KBM-7 (cell line): ENCODE data around the gene VWA5A.
"Not testable (repeated sequence)": the region's sequence is repeated elsewhere in the genome, so short reads cannot be mapped to it uniquely, and the experiment has no call there.

Source experiments
- DNase-seq: peaks from one replicate; pipeline ENCODE4 v3.0.0-alpha.2; 2015
- in situ Hi-C: fragments of 300-500 bp; cut with MboI; formaldehyde crosslinking; loops from 2 replicates; pipeline ENCODE4 v1.14.3; 2020; ENCODE audit warnings: low sequenced_read_pairs, low pct_unique_long_range_greater_than_20kb, mixed read lengths

VWA5A gene

DNA sequence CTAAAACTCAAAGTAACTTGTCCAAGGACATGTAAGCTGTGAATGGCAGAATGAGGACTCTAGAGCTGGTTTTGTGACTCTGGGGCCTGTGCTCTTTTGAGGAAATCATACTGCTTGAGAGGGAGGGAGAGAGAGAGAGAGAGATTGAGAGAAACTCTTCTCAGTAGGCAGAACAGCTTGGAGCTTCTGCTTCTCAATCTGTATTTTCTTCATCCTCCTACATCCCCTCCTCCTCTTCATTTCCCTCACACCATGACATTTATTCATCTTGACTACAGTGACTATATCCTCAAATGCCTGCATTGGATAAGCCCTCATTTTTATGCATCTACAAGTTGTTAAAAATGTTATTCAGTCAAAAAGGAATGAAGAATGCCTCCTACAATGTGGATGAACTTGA, 44.2 kb downstream of the VWA5A start:
- no peak for DNase-seq
- in situ Hi-C loops: no loop called here

DNA sequence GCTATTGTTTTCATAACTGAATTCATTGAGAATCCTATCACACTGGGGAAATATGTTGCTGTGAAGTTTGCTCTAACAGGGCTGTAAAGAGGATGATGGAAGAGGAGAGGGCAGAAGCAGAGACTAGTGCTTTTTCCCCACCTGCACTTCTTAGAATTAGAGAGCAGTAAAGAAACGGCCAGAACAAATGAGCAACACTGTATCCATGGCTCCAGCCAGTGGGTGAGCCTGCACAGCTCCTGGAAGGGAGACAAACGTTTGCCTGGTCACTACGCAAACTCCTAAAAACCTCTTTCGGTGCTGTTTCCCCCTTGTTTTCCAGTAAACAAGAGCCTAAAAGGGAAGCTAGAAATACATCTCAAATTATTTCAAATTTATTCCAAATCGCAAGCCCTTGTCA, 45.7 kb downstream of the VWA5A start:
- DNase-seq: no peak
- in situ Hi-C loops: no loop called here

DNA sequence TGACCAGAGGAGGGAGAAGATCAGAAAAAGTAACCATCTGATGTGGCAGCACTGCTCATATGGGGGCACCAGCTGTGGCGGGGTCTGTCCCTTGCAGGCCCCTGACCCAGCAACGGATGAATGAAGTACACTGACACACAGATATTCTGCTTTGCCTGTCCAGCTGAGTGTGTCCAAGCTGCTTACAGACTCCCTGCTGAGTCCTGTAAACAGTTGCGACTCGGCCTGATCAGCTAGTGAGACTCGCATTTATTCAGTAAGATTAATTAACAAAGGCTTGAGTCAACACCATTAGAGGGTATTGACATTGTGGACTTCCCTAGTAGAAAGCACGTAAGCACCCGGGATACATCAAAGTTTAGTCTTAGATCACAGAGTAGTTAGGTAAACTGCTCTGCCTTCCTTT, 52.6 kb downstream of the VWA5A start:
- in situ Hi-C loops: no loop called here

DNA sequence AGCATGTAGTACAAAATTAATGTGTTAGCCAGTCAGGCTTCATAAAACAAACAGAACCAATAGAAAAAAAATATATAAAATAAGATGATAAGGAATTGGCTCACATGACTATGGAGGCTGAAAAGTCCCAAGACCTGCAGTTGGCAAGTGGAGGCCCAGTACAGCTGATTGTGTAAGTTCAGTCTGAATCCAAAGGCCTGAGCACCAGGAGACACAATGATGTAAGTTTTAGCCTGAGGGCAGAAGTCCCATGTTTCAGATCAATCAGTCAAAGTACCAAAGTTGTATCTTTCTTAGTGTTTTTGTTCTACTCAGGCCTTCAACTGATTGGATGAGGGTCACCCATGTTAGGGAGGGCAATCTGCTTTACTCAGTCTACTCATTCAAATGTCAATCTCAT, 53.5 kb downstream of the VWA5A start:
- no peak for DNase-seq
- in situ Hi-C loops: no loop called here

More for the DNA sequence above, 52.6 kb downstream of the VWA5A start:
- DNase-seq: no peak

DNA sequence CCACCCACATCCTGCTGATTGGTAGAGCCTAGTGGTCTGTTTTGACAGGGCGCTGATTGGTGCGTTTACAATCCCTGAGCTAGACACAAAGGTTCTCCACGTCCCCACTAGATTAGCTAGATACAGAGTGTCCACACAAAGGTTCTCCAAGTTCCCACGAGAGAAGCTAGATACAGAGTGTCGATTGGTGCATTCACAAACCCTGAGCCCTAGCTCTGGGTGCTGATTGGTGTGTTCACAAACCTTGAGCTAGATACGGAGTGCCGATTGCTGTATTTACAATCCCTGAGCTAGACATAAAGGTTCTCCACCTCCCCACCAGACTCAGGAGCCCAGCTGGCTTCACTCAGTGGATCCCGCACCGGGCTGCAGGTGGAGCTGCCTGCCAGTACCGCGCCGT, 55.1 kb downstream of the VWA5A start:
- in situ Hi-C loops, DNase-seq: not testable (repeated sequence)

DNA sequence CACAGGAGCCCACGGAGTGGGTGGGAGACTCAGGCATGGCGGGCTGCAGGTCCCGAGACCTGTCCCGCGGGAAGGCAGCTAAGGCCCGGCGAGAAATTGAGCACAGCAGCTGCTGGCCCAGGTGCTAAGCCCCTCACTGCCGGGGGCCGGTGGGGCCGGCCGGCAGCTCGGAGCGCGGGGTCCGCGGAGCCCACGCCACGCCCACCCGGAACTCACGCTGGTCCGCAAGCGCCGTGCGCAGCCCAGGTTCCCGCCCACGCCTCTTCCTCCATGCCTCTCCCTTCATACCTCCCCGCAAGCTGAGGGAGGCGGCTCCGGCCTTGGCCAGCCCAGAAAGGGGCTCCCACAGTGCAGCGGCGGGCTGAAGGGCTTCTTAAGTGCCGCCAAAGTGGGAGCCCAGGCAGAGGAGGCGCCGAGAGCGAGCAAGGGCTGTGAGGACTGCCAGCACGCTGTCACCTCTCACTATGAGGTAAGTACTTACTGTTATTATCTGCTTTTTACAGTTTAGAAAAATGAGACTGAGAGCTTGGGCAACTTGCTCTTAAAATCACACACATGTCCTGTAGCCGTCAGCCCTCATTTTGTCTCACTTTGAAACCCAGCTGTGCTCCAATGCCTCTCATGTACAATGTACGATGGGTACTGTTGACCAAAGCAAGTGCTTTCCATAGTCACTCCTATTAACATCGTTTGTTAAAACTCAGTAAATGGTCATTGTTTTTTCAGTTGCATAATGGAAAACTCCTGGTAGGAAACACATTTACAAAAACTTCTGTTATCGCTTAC, 55.7 kb downstream of the VWA5A start:
- in situ Hi-C loops: no loop called here
- no peak for DNase-seq

DNA sequence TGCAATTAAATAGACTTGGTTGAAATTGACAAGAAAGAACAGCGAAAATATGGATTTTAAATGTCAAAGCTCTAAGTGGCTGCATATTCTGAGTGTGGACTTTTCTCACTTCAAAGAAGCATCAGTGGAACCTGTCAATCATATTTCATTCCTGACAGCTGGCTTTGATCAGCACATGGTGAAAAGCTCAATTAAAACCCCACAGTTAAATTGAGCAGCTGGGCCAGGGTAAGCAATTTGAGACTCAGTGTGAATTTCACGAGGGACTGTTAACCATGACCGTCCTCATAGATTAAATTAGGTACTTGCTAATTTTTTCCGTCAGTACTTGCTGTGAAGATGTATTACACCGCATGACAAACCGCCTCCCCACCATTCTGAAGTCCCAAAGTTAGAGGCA, 56.9 kb downstream of the VWA5A start:
- DNase-seq: no peak
- in situ Hi-C loops: no loop called here

DNA sequence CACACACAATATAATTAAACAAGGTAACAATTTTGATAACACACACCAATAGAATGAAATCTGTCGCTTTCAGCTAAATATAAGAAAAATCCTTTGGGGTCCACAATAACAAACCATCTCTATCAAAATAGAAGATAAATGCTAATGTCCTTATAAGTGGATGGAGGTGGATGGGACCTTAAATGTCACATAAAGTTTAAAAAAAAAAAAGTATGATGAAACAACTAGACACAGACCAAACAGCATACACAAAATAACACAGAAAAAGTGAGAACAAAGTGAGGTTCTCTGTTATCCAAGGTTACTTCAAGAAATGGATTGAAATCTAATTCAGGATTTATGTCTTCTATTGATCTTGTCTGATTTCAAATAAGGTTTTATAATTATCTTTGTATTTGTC, 57.3 kb downstream of the VWA5A start:
- in situ Hi-C loops: no loop called here
- DNase-seq: no peak

DNA sequence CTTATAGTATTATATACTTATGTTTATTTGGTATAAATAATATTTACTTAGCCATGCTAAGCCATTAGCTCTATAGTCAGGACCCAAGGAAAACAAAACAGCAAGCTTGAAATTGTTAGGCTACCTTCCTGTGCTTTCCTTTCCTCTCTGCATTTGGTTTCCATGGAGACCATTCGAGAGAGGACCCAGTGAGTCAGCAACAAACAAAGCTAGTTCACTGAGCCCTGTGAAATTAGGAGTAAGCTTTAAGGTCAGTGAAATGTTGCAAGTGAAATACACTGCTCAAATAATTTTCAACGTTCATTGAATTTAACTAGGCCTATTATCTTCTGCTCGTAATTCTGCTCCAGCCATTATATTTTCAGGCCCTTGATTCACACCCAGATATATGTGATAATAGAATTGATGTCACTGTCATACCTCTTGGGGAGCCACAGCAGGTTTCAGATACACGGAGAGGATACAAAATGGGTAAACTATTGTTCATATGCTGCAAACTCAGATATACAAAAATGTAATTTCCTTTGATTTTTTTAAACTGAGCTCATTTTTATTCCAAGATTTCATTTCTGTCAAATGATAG, 58.8 kb downstream of the VWA5A start:
- DNase-seq: no peak
- in situ Hi-C loops: no loop called here

DNA sequence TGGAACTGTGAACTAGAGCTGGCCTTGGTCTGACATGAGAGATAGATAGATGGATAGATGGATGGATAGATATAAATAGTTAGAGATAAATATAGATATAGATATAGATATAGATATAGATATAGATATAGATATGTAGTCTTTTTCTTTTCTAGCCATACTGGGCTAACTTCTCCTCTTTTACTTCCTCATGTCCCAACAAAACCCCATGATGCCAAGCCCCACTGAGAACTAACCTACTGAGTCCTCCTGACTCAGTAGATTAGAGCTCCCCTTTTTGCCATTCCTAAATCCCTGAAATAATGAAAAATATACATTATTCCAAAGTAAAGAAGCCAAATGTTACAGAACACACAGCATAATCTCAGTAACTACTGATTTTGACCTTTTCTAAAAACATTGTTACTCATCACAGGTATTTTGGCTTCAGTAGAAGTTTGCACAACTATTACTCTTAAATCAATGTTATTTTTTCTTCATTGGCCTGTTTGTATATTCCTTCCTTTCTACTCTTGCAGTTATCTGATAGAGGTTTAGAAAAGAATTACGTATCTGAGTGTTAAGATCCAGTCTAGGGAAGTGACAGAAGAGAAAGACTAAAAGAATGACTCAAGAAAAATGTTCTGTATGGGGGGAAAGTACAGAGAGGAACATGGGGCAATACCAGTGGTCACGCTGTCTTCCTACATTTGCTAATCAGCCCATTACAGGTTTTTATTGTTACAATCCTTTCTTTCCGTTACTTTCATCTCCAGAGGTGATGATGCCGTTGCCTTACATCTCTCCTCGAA, 61.9 kb downstream of the VWA5A start:
- in situ Hi-C loops: no loop called here
- no peak for DNase-seq

DNA sequence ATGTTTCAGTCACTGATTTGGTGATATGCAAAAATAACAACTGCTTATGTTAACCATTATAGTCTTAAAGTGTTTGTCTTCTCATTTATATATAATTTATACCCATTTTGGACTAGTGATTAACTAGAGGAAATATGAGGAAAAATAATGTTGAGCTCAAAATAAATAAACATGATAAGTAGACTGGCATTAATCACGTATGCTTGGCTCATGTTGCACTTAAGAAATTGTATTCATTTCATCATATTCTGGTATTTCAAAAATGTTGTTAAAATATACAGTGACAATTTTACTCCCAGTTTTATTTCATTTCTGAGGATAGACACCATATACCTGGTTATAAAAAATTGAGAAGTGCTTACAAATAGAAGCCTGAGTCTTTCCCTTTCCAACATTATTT, 64.1 kb downstream of the VWA5A start:
- no peak for DNase-seq
- in situ Hi-C loops: no loop called here

DNA sequence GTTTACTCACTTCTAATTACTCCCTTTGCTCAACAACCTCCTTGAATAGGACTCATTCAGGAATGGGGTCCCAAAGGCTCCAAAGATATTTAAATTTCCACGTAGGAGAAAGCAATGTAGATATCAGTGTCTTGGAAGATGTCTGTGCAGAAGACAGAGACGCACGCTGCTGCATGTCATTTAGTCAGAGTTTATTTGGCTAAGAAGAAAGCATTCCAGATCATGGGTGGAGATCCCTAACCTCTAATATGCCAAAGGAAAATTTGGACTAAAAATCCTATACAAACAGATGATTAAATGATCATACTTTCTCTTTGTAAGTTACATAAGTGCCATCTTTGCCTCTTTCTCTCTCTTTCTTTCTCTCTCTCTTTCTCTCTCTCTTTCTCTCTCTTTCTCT, 67.8 kb downstream of the VWA5A start, which contains the start of gene OR10D3:
TSS of gene OR10D3 (plus strand) at position 278 of the 400 bp plus-strand sequence. CDS start 1,925 bp downstream, outside the sequence.
- in situ Hi-C loops: no loop called here
- no peak for DNase-seq

DNA sequence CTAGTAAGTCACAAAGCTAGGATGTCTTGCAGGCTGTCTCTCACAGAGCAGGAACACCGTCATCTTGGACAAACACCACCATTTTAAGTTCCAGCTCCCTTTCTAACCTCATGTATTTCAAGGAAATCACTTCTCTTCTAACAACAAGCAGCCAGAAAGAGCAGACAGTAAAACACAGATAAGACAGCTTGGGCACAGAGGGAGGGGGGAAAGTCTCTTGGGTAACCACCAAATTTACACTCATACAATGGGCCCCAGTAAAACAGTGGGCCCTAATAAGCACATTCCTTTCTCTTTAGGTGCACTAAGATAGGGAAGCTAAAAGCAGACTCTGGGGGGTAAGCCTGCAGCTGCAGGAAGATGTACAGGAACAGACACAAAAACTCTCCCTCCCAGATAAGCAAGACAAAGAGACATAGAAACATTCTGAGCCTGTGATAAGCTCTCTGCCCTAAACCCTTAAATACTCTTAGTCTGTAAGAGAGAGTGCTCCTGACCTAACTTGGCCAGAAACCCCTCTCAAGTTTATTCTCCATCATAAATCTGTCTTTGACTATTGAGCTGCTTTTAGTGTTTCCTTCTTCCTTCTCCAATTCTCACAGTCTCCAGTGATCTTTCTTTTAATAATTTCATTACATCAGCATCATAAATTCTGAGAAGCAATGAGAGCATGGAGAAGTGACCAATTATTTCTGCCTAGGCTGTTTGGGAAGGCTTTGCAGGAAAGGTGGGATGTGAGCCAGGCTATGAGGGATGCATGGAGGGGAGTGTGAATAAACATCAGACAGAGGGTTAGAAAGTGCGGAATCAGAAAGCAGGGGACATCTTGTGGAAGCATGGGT, 75.3 kb downstream of the VWA5A start:
- in situ Hi-C loops: no loop called here
- DNase-seq: no peak

DNA sequence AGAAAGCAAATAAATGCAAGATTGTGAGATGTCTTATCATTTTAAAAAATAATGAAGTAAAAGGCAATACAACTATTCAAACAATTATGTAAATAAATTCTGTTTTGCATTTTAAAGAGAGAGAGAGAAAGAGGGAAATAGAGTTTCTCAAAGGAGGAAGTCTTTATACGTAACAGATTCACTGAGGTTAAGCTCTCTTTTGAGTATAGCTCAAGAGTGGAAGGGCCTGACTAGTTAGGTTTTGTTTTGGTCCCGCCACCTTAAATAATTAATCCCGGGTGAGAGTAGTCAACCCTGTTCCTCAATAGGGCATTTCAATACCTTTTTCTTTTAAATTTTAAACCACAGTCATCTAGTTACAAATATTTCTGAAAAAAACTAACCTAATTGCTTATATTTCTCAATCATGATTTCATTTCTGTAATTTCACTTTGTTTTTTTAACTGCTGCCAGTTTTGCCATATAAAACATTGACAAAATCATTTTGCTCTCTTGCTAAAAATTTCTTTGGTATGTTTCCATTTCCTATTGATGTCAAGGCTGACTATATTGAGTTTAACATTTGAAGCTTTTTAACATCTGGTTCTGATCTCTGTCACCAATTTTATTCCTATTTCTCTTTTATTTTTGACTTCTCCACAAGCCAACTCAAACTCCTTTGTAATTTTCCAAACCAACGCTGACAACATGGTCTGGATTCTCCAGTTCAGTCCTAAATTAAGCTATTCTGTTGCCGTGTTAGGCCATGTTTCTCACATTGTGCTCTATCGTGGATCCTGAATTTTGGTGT, 78.2 kb downstream of the VWA5A start:
- no peak for DNase-seq
- in situ Hi-C loops: no loop called here

DNA sequence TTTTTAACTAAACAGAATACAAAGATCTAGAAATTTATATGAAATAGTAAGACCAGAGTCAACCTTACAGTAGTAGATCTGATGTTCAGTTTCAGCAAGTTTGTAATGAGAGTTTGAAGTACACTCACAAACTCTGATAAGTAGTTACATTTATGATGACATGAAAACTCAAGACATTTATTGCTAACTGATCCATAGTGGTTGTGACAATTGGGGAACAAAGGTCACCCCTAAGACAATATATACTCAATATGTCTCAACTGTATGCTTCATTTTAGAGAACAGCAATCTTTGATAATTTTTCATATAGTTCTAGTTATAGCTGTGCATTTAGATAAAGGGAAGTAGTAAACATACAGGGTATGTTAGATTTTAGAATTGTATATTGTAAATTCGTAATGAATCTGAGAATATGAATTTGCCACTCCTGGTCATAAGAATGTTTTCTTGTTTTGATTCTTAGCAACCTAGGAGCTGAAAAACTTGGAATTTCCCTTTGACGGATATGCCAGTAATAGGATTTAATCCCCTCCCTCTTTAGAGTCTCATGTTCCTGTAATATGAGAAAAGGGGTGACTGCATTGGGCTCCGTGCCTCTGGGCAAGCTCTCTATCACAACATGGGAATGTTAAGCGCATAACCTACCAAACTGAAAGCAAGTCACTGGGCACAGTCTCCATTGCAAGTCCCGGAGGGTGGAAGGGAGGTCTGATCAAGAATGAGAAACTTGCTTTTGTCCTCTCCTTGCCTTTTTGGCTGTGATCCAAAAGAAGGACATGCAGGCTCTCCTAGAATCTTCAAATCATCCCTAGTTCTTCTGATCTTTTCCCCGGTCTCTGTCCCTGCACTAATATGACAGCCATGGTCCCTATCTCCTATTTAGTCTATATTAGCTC, 79.3 kb downstream of the VWA5A start:
- no peak for DNase-seq
- in situ Hi-C loops: no loop called here

DNA sequence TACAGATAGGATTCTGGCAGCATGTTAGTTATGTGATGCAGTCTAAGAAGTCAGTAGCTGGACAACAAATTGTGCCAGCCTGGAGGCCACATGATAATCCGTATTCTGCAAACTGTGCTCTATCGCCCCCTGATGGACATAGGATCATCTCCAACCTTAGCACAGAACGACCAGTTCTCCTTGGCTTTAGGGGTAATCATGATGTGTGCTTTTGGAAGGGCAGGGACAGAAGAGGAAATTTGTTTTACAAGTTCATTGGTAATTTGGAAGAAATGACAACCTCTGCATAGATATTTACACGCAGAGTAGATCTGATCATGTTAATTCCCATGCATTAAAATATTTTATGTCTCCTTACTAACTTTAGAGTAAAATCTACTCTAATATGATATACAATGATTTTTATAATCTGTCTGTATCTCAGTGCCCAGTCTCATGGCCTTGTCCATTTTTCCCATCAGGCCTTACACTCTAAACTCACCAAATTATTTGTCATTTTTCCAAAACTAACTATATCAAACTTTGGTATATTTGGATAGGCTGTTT, 80.0 kb downstream of the VWA5A start:
- in situ Hi-C loops: no loop called here
- DNase-seq: peak; percentile 64
